SK-N-SH (cell line): ENCODE measurements around the gene ZC3H12A. TPM values are rescaled to one million over a fixed set of nuclear protein-coding genes. Genes with fewer than 3 reads are reported as not detected.
A peak's percentile ranks its signal among the peaks of the same experiment; 100 is the strongest.

Experiments
- CTCF ChIA-PET: fragments of 300-600, 350-600 bp; formaldehyde crosslinking; extraction: SDS; loops from one replicate; lab custom pipeline; 2021; lab: Yijun Ruan, JAX
- POLR2A ChIA-PET: fragments of 350-600 bp; sonication (Branson Sonifier 250); formaldehyde crosslinking; extraction: SDS; loops from one replicate; lab custom pipeline; 2020; ENCODE audit warnings: antibody characterized with exemption, inconsistent platforms; lab: Yijun Ruan, JAX
- DNase-seq: peaks from one replicate; pipeline ENCODE4 v3.0.0; 2012
- H2AFZ ChIP-seq: fragments of 200-600 bp; sonication (generic); 2 replicates; pipeline ENCODE4 v1.8.1; 2016; ENCODE audit warnings: antibody characterized with exemption, mild to moderate bottlenecking, low read depth
- H3F3A ChIP-seq: fragments of 200-600 bp; sonication (generic); replicated peaks from 2 replicates; pipeline ENCODE3; 2016; ENCODE audit warnings: antibody characterized with exemption, mild to moderate bottlenecking; ENCODE audit not compliant: insufficient read depth
- H3K27ac ChIP-seq, 2 experiments: fragments of 200-500 bp in 1 of 2; fragments of 200-600 bp in 1 of 2; sonication (Bioruptor generic) in 1 of 2; sonication (generic), shearing (Covaris generic) in 1 of 2; 2 replicates each; pipeline versions ENCODE4 v1.5.1 to v1.6.1; 2014 to 2016; ENCODE audit warnings: low read depth in 2 of 2, inconsistent platforms in 1 of 2, low read length in 1 of 2, mild to moderate bottlenecking in 1 of 2, mixed read lengths in 1 of 2
- H3K27me3 ChIP-seq: fragments of 200-600 bp; sonication (generic), shearing (Covaris generic); 2 replicates; pipeline ENCODE4 v1.6.1; 2016; ENCODE audit warnings: mixed run types; ENCODE audit not compliant: insufficient read depth
- H3K36me3 ChIP-seq, 2 experiments: fragments of 200-500 bp in 1 of 2; fragments of 200-600 bp in 1 of 2; sonication (Bioruptor generic) in 1 of 2; sonication (generic) in 1 of 2; replicated peaks in 1 of 2; 2 replicates each; pipeline versions ENCODE3 to v1.5.1; 2014 to 2016; ENCODE audit warnings: low read length in 1 of 2, mild to moderate bottlenecking in 1 of 2; ENCODE audit not compliant: insufficient read depth in 2 of 2, control insufficient read depth in 1 of 2
- H3K4me1 ChIP-seq, 2 experiments: fragments of 200-500 bp in 1 of 2; fragments of 200-600 bp in 1 of 2; sonication (Bioruptor generic) in 1 of 2; sonication (generic), shearing (Covaris generic) in 1 of 2; 2 replicates each; pipeline versions ENCODE4 v1.5.1 to v1.6.1; 2014 to 2016; ENCODE audit warnings: low read depth in 1 of 2, low read length in 1 of 2, mixed run types in 1 of 2; ENCODE audit not compliant: insufficient read depth in 2 of 2, control insufficient read depth in 1 of 2
- H3K4me2 ChIP-seq: fragments of 200-600 bp; sonication (generic), shearing (Covaris generic); 2 replicates; pipeline ENCODE4 v1.6.1; 2017; ENCODE audit warnings: mixed run types
- H3K4me3 ChIP-seq, 2 experiments: fragments of 200-500 bp in 1 of 2; fragments of 200-600 bp in 1 of 2; sonication (Bioruptor generic) in 1 of 2; sonication (generic), shearing (Covaris generic) in 1 of 2; 2 replicates each; pipeline versions ENCODE4 v1.5.1 to v1.8.1; 2014 to 2016; ENCODE audit warnings: low read depth in 2 of 2, inconsistent platforms in 1 of 2, low read length in 1 of 2, mild to moderate bottlenecking in 1 of 2, mixed read lengths in 1 of 2, moderate library complexity in 1 of 2
- H3K79me2 ChIP-seq: fragments of 200-600 bp; sonication (generic); 2 replicates; pipeline ENCODE4 v1.8.1; 2017; ENCODE audit warnings: mild to moderate bottlenecking; ENCODE audit not compliant: insufficient read depth
- H3K9ac ChIP-seq: fragments of 200-600 bp; sonication (generic); 2 replicates; pipeline ENCODE4 v1.6.1; 2017; ENCODE audit warnings: mixed run types
- H3K9me2 ChIP-seq: fragments of 200-600 bp; sonication (generic); 2 replicates; pipeline ENCODE4 v1.6.1; 2017; ENCODE audit warnings: mixed run types
- H3K9me3 ChIP-seq: fragments of 200-600 bp; sonication (generic); 2 replicates; pipeline ENCODE4 v1.6.1; 2017; ENCODE audit warnings: mixed run types, mild to moderate bottlenecking, moderate library complexity
- H4K20me1 ChIP-seq: fragments of 200-600 bp; sonication (generic); 2 replicates; pipeline ENCODE4 v1.6.1; 2017; ENCODE audit warnings: mild to moderate bottlenecking, mixed run types; ENCODE audit not compliant: insufficient read depth
- CHD2 ChIP-seq: fragments of 150-350 bp; IDR thresholded peaks from 2 replicates; pipeline ENCODE4 v1.6.1; 2018; ENCODE audit warnings: low read length; ENCODE audit not compliant: partially characterized antibody
- ELF1 ChIP-seq: IDR thresholded peaks from 2 replicates; pipeline ENCODE4 v1.4.0; 2012
- EP300 ChIP-seq, 2 experiments: IDR thresholded peaks; 2 replicates each; pipeline versions ENCODE4 v1.4.0 to v1.6.1; 2012; ENCODE audit warnings: borderline replicate concordance in 1 of 2, low read depth in 1 of 2, low read length in 1 of 2
- EZH2phosphoT487 ChIP-seq: fragments of 200-600 bp; sonication (generic); IDR thresholded peaks from 2 replicates; pipeline ENCODE4 v1.6.1; 2017; ENCODE audit warnings: low read depth, mixed run types, mild to moderate bottlenecking, antibody characterized with exemption, moderate library complexity, borderline replicate concordance
- FOXJ3 ChIP-seq: sonication (generic); formaldehyde crosslinking; IDR thresholded peaks from 2 replicates; pipeline ENCODE4 v1.5.1; 2020; ENCODE audit warnings: mild to moderate bottlenecking, missing genetic modification reagents
- GATA2 ChIP-seq: sonication (generic); formaldehyde crosslinking; IDR thresholded peaks from 2 replicates; pipeline ENCODE4 v1.5.0; 2020; ENCODE audit warnings: mild to moderate bottlenecking, missing genetic modification reagents
- JUND ChIP-seq: IDR thresholded peaks from 2 replicates; pipeline ENCODE4 v1.4.0; 2012
- MEF2A ChIP-seq: IDR thresholded peaks from 2 replicates; pipeline ENCODE4 v1.4.0; 2012; ENCODE audit warnings: low read depth, borderline replicate concordance
- MXI1 ChIP-seq: IDR thresholded peaks from 2 replicates; pipeline ENCODE4 v1.6.1; 2012; ENCODE audit warnings: mild to moderate bottlenecking, low read depth, low read length, improper control_type of control experiment
- POLR2AphosphoS5 ChIP-seq: IDR thresholded peaks from 2 replicates; pipeline ENCODE4 v1.6.1; 2012; ENCODE audit warnings: low read depth, low read length
- RAD21 ChIP-seq: IDR thresholded peaks from 2 replicates; pipeline ENCODE4 v1.6.1; 2012; ENCODE audit warnings: mild to moderate bottlenecking, low read length
- RFX5 ChIP-seq: IDR thresholded peaks from 2 replicates; pipeline ENCODE4 v1.6.1; 2012; ENCODE audit warnings: mild to moderate bottlenecking, improper control_type of control experiment, low read length
- SMC3 ChIP-seq: IDR thresholded peaks from 2 replicates; pipeline ENCODE4 v1.6.1; 2012; ENCODE audit warnings: low read depth, low read length, improper control_type of control experiment
- TAF1 ChIP-seq: IDR thresholded peaks from 2 replicates; pipeline ENCODE4 v1.6.1; 2012; ENCODE audit warnings: low read depth, mild to moderate bottlenecking, low read length, moderate library complexity, borderline replicate concordance
- TCF12 ChIP-seq: IDR thresholded peaks from 2 replicates; pipeline ENCODE4 v1.4.0; 2012
- TEAD4 ChIP-seq: IDR thresholded peaks from 2 replicates; pipeline ENCODE4 v1.4.0; 2012; ENCODE audit warnings: mild to moderate bottlenecking, borderline replicate concordance; ENCODE audit not compliant: insufficient read depth
- YY1 ChIP-seq: IDR thresholded peaks from 2 replicates; pipeline ENCODE4 v1.4.0; 2012; ENCODE audit warnings: low read depth, mild to moderate bottlenecking
- WGBS: methylation state at CpG from one replicate; pipeline ENCODE4 v1.1.6; 2017; ENCODE audit warnings: low lambda C conversion rate; 5-methylcytosine and 5-hydroxymethylcytosine counted together
- polyA plus RNA-seq, 3 experiments: library from polyadenylated mRNA; depleted of rRNA; stranded (reverse); fragments of >200 nt; gene quantifications; 2 replicates each; pipeline ENCODE4 v1.2.3, GENCODE V29; 2012
- TF ChIP-seq, protein P1 (sequence below): IDR thresholded peaks from 2 replicates; pipeline ENCODE4 v1.4.0; 2012; ENCODE audit warnings: low read depth, borderline replicate concordance
- TF ChIP-seq, protein P2 (sequence below): IDR thresholded peaks from 2 replicates; pipeline ENCODE4; 2012
- TF ChIP-seq, protein P3 (sequence below): fragments of 150-350 bp; IDR thresholded peaks from 2 replicates; pipeline ENCODE4 v1.6.1; 2017; ENCODE audit warnings: antibody characterized with exemption, low read length, low read depth, borderline replicate concordance
- TF ChIP-seq, protein P4 (sequence below): IDR thresholded peaks from 2 replicates; pipeline ENCODE4 v1.4.0; 2012; ENCODE audit warnings: low read depth
- TF ChIP-seq, protein P5 (sequence below): IDR thresholded peaks from 2 replicates; pipeline ENCODE4 v1.6.1; 2012; ENCODE audit warnings: mild to moderate bottlenecking, low read depth, low read length, moderate library complexity

ZC3H12A gene
- polyA plus RNA-seq, 1 of the 3 experiments (the other 2 are of a cell fraction) = 8.9 TPM

DNA sequence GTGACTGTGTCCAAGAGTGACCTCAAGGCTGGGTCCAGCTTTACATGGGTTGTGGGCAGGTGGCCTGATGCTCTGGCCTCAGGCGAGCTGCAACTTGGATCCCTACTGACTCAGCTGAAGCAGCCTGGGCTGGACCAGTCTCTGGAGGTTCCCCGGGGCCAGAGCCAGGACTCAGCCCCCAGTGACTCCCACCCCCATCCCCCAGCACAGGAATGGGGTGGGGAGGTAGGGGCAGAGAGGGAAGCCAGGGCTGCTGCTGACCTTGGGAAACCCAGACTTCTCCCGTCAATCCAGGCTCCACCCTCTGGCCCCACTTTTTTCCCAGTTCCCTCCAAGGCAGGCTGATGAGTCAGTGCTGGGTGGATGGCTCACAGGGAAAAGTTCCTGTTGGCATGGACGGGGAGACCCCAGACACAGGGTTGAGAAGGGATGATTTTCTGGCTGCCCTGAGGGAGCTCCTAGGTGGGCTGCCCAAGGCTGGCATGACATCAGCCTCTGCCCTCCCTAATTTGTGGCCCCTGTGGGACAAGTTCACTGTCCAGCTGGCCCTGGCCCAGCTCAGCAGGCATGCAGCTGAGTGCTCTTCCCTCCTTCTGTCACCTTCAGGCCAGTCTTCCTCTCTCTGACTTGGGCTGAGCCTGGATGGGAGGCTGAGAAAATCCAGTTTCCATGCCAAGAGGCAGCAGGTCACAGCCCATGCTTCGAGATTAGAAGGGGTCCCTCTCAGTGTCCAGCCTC lies 2.2 kb downstream of the ZC3H12A start (continued):
- TF ChIP-seq FOXJ3 (CRISPR knock-in tag) = no peak
- TF ChIP-seq RAD21 = no peak
- no peak for TF ChIP-seq YY1
- peak; percentile 50 for TF ChIP-seq TCF12
- TF ChIP-seq RFX5 = no peak
- no peak for TF ChIP-seq ELF1
- TF ChIP-seq, protein P1, sequence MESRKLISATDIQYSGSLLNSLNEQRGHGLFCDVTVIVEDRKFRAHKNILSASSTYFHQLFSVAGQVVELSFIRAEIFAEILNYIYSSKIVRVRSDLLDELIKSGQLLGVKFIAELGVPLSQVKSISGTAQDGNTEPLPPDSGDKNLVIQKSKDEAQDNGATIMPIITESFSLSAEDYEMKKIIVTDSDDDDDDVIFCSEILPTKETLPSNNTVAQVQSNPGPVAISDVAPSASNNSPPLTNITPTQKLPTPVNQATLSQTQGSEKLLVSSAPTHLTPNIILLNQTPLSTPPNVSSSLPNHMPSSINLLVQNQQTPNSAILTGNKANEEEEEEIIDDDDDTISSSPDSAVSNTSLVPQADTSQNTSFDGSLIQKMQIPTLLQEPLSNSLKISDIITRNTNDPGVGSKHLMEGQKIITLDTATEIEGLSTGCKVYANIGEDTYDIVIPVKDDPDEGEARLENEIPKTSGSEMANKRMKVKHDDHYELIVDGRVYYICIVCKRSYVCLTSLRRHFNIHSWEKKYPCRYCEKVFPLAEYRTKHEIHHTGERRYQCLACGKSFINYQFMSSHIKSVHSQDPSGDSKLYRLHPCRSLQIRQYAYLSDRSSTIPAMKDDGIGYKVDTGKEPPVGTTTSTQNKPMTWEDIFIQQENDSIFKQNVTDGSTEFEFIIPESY = no peak
- TF ChIP-seq EZH2phosphoT487 = no peak
- TF ChIP-seq, protein P2, sequence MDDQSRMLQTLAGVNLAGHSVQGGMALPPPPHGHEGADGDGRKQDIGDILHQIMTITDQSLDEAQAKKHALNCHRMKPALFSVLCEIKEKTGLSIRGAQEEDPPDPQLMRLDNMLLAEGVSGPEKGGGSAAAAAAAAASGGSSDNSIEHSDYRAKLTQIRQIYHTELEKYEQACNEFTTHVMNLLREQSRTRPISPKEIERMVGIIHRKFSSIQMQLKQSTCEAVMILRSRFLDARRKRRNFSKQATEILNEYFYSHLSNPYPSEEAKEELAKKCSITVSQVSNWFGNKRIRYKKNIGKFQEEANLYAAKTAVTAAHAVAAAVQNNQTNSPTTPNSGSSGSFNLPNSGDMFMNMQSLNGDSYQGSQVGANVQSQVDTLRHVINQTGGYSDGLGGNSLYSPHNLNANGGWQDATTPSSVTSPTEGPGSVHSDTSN = peak; percentile 43

DNA sequence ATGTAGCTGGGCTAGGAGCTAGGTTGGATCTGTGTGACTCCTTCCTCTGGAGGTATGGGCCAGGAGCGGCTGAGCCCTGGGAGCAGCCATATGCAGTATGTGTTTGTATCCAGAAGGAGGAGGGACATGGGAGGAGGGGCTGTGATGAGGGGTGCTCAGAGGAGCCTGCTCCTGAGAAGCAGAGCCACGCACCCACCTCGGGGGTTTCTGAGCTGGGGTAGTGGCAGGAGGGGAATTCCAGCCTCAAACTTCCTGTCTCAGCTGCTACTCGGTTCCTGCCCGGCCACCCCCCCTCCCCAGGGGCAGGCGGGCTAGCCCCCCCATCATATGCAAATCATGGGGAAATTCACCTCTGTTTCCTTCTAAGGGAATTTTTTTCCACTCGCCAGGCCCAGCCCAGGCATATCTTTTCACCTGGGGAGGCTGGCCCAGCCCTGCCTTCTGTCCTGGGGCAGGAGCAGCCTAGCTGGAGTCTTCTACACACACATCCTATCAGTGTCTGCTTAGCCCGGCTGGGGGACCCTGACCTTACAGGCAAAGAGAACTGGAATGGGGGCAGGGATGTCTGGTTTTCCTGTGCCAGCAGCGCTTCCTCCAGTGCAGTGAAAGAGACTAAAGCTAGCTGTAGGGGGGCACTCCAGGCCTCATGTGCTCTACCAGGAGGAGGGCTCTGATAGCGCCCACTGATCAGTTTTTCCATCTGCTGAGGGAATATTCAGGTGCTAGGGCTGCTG lies 3.0 kb downstream of the ZC3H12A start:
- POLR2A ChIA-PET = interaction anchor here (0.7 to 3.7 kb wide), 3 partner anchors 8 to 22 kb away, joined by 3 to 16 read pairs (median 6); no protein-coding TSS in a partner anchor
- peak; percentile 71 for DNase-seq
- peaks cover 21% of the 10 kb centered on the region for H3F3A ChIP-seq
- peaks cover 76% of the 10 kb centered on the region for H3K79me2 ChIP-seq
- H3K4me1 ChIP-seq = peaks cover 58 to 62% of the 10 kb centered on the region in 2 experiments
- peaks cover 12 to 34% of the 10 kb centered on the region in 2 experiments for H3K36me3 ChIP-seq
- WGBS = 18% methylated on average over 7 of the region's 10 CpGs
- H3K9me2 ChIP-seq = no peaks in the 10 kb centered on the region
- no peaks in the 10 kb centered on the region for H3K27me3 ChIP-seq
- CTCF ChIA-PET = interaction anchor here (1.2 to 18.1 kb wide), 4 partner anchors 9 to 382 kb away, joined by 3 to 170 read pairs (median 68); partner anchors contain the start of genes MEAF6 and MTF1
- H3K4me2 ChIP-seq = peak overlapping the region; percentile 96
- no peaks in the 10 kb centered on the region for H4K20me1 ChIP-seq
- H3K27ac ChIP-seq = peak overlapping the region; percentile 92 to 96
- H3K4me3 ChIP-seq = peak overlapping the region; percentile 82 to 94
- no peaks in the 10 kb centered on the region for H3K9me3 ChIP-seq
- no peak overlapping the region for H2AFZ ChIP-seq
- peak overlapping the region; percentile 71 for H3K9ac ChIP-seq
- TF ChIP-seq, protein P3, sequence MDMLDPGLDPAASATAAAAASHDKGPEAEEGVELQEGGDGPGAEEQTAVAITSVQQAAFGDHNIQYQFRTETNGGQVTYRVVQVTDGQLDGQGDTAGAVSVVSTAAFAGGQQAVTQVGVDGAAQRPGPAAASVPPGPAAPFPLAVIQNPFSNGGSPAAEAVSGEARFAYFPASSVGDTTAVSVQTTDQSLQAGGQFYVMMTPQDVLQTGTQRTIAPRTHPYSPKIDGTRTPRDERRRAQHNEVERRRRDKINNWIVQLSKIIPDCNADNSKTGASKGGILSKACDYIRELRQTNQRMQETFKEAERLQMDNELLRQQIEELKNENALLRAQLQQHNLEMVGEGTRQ = no peak
- TF ChIP-seq, protein P4, sequence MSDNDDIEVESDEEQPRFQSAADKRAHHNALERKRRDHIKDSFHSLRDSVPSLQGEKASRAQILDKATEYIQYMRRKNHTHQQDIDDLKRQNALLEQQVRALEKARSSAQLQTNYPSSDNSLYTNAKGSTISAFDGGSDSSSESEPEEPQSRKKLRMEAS = no peak
- TF ChIP-seq TCF12 = 0 out of 2 replicates have a peak, but pooled peaks have one; percentile 9
- no peak for TF ChIP-seq TAF1
- TF ChIP-seq, protein P5, sequence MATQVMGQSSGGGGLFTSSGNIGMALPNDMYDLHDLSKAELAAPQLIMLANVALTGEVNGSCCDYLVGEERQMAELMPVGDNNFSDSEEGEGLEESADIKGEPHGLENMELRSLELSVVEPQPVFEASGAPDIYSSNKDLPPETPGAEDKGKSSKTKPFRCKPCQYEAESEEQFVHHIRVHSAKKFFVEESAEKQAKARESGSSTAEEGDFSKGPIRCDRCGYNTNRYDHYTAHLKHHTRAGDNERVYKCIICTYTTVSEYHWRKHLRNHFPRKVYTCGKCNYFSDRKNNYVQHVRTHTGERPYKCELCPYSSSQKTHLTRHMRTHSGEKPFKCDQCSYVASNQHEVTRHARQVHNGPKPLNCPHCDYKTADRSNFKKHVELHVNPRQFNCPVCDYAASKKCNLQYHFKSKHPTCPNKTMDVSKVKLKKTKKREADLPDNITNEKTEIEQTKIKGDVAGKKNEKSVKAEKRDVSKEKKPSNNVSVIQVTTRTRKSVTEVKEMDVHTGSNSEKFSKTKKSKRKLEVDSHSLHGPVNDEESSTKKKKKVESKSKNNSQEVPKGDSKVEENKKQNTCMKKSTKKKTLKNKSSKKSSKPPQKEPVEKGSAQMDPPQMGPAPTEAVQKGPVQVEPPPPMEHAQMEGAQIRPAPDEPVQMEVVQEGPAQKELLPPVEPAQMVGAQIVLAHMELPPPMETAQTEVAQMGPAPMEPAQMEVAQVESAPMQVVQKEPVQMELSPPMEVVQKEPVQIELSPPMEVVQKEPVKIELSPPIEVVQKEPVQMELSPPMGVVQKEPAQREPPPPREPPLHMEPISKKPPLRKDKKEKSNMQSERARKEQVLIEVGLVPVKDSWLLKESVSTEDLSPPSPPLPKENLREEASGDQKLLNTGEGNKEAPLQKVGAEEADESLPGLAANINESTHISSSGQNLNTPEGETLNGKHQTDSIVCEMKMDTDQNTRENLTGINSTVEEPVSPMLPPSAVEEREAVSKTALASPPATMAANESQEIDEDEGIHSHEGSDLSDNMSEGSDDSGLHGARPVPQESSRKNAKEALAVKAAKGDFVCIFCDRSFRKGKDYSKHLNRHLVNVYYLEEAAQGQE = no peak
- TF ChIP-seq EP300 (IDR thresholded peaks at IDR 0.05; ENCODE audit: borderline replicate concordance in 1 of 2, low read depth in 1 of 2, low read length in 1 of 2) = no peak
- TF ChIP-seq RAD21 = no peak
- TF ChIP-seq MXI1 = no peak
- no peak for TF ChIP-seq MEF2A
- TF ChIP-seq CHD2 = no peak
- no peak for TF ChIP-seq POLR2AphosphoS5
- no peak for TF ChIP-seq JUND
- TF ChIP-seq TEAD4 = no peak
- TF ChIP-seq GATA2 (CRISPR knock-in tag) = peak; percentile 20; the same call in 1 of the 2 replicates
- no peak for TF ChIP-seq SMC3
